ENCODE results near the gene ZSWIM6.

GRCh38 chr5:61318376-61318775, 13.7 kb upstream of the ZSWIM6 start:
- TF ChIP-seq, protein P1, sequence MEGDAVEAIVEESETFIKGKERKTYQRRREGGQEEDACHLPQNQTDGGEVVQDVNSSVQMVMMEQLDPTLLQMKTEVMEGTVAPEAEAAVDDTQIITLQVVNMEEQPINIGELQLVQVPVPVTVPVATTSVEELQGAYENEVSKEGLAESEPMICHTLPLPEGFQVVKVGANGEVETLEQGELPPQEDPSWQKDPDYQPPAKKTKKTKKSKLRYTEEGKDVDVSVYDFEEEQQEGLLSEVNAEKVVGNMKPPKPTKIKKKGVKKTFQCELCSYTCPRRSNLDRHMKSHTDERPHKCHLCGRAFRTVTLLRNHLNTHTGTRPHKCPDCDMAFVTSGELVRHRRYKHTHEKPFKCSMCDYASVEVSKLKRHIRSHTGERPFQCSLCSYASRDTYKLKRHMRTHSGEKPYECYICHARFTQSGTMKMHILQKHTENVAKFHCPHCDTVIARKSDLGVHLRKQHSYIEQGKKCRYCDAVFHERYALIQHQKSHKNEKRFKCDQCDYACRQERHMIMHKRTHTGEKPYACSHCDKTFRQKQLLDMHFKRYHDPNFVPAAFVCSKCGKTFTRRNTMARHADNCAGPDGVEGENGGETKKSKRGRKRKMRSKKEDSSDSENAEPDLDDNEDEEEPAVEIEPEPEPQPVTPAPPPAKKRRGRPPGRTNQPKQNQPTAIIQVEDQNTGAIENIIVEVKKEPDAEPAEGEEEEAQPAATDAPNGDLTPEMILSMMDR (IDR thresholded peaks at IDR 0.05) = no peak
- no peak for TF ChIP-seq POLR2A (IDR thresholded peaks at IDR 0.05)

Measured in heart left ventricle (tissue), 13 donors.